ENCODE data around the gene SMG1. TPM values are rescaled to one million over a fixed set of nuclear protein-coding genes. Genes with fewer than 3 reads are reported as not detected.

SMG1 gene
- total and polyA plus RNA-seq, 2 of the 13 experiments (the other 11 are each of a cell fraction or from before 2014, with no cell fraction given), result 48.7 to 53.7 TPM

DNA sequence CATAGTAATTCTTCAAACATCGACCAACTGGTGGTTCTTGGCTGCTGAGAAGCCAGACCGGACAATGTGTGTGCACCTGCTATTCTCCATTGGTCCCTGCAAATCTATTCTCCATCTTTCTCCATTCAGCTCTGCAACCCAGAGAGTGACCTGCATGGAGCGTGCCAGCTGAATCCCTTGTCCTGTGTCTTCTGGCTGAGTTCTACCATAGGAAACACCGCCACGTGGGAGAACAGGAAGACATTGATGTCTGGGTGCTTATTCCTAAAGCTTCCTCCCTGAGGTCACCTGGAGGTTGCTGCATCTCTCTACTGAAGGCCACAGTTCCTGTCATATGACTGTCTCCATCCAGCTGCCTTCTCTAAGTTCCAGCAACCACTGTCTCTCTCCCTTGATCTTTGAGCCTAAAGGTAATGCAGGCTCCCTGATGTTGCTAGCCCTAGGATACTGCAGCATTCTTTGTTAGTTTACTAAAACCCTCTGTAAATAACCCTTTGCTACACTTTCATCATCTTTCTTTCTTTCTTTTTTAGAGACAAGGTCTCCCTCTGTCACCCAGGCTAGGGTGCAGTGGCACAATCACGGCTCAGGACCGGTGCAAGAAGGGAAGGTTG lies 10.6 kb upstream of the SMG1 start (continued):
- TF ChIP-seq ZNF75D (CRISPR knock-in tag; IDR thresholded peaks at IDR 0.05; ENCODE audit: borderline replicate concordance) (no peak), ZNF747 (CRISPR knock-in tag; IDR thresholded peaks at IDR 0.05; ENCODE audit: borderline replicate concordance) (no peak), KDM2A (CRISPR knock-in tag; IDR thresholded peaks at IDR 0.05; ENCODE audit: borderline replicate concordance, low read depth) (peak; percentile 34; the same call in 1 of the 2 replicates), ZNF121 (CRISPR knock-in tag; IDR thresholded peaks at IDR 0.05) (no peak), FOXA1 (IDR thresholded peaks at IDR 0.05) (peak; percentile 85), FOXA1 (CRISPR knock-in tag; IDR thresholded peaks at IDR 0.05) (peak; percentile 94), POGZ (CRISPR knock-in tag; IDR thresholded peaks at IDR 0.05) (no peak), ZNF552 (CRISPR knock-in tag; IDR thresholded peaks at IDR 0.05; ENCODE audit: borderline replicate concordance) (no peak), ZNF10 (CRISPR knock-in tag; IDR thresholded peaks at IDR 0.05; ENCODE audit: borderline replicate concordance, low read depth) (no peak), TAF15 (IDR thresholded peaks at IDR 0.05; ENCODE audit: low read depth, low read length, poor library complexity, severe bottlenecking) (no peak), ZFX (CRISPR knock-in tag; IDR thresholded peaks at IDR 0.05; ENCODE audit: low read depth) (peak; percentile 53; the same call in 1 of the 2 replicates), ZNF256 (CRISPR knock-in tag; conservative IDR thresholded peaks at IDR 0.05) (no peak), ISX (CRISPR knock-in tag; conservative IDR thresholded peaks at IDR 0.05) (no peak), GZF1 (CRISPR knock-in tag; IDR thresholded peaks at IDR 0.05) (no peak), HNRNPLL (IDR thresholded peaks at IDR 0.05; ENCODE audit: low read depth, low read length, poor library complexity, severe bottlenecking) (no peak), NBN (conservative IDR thresholded peaks at IDR 0.05) (no peak), ATM (IDR thresholded peaks at IDR 0.05; ENCODE audit: borderline replicate concordance) (no peak), IRX3 (CRISPR knock-in tag; IDR thresholded peaks at IDR 0.05; ENCODE audit: borderline replicate concordance, low read depth) (no peak), ZSCAN21 (CRISPR knock-in tag; IDR thresholded peaks at IDR 0.05; ENCODE audit: borderline replicate concordance) (0 out of 2 replicates have a peak, but pooled peaks have one; percentile 45), PRMT3 (CRISPR knock-in tag; IDR thresholded peaks at IDR 0.05; ENCODE audit: borderline replicate concordance, low read depth) (no peak), GTF2F1 (IDR thresholded peaks at IDR 0.05; ENCODE audit: low read length) (no peak)
- TF ChIP-seq, protein P1, sequence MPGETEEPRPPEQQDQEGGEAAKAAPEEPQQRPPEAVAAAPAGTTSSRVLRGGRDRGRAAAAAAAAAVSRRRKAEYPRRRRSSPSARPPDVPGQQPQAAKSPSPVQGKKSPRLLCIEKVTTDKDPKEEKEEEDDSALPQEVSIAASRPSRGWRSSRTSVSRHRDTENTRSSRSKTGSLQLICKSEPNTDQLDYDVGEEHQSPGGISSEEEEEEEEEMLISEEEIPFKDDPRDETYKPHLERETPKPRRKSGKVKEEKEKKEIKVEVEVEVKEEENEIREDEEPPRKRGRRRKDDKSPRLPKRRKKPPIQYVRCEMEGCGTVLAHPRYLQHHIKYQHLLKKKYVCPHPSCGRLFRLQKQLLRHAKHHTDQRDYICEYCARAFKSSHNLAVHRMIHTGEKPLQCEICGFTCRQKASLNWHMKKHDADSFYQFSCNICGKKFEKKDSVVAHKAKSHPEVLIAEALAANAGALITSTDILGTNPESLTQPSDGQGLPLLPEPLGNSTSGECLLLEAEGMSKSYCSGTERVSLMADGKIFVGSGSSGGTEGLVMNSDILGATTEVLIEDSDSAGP (CRISPR knock-in tag; IDR thresholded peaks at IDR 0.05; ENCODE audit: borderline replicate concordance), result peak; percentile 28; the same call in 1 of the 2 replicates
- TF ChIP-seq, protein P2, sequence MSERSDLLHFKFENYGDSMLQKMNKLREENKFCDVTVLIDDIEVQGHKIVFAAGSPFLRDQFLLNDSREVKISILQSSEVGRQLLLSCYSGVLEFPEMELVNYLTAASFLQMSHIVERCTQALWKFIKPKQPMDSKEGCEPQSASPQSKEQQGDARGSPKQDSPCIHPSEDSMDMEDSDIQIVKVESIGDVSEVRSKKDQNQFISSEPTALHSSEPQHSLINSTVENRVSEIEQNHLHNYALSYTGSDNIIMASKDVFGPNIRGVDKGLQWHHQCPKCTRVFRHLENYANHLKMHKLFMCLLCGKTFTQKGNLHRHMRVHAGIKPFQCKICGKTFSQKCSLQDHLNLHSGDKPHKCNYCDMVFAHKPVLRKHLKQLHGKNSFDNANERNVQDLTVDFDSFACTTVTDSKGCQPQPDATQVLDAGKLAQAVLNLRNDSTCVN (CRISPR knock-in tag; IDR thresholded peaks at IDR 0.05; ENCODE audit: borderline replicate concordance), result 0 out of 2 replicates have a peak, but pooled peaks have one; percentile 42
- TF ChIP-seq, protein P3, sequence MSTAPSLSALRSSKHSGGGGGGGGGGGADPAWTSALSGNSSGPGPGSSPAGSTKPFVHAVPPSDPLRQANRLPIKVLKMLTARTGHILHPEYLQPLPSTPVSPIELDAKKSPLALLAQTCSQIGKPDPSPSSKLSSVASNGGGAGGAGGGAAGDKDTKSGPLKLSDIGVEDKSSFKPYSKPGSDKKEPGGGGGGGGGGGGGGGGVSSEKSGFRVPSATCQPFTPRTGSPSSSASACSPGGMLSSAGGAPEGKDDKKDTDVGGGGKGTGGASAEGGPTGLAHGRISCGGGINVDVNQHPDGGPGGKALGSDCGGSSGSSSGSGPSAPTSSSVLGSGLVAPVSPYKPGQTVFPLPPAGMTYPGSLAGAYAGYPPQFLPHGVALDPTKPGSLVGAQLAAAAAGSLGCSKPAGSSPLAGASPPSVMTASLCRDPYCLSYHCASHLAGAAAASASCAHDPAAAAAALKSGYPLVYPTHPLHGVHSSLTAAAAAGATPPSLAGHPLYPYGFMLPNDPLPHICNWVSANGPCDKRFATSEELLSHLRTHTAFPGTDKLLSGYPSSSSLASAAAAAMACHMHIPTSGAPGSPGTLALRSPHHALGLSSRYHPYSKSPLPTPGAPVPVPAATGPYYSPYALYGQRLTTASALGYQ (CRISPR knock-in tag; IDR thresholded peaks at IDR 0.05), result no peak
- TF ChIP-seq, protein P4, sequence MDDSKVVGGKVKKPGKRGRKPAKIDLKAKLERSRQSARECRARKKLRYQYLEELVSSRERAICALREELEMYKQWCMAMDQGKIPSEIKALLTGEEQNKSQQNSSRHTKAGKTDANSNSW (CRISPR knock-in tag; IDR thresholded peaks at IDR 0.05; ENCODE audit: borderline replicate concordance), result no peak
